Activated naive CD8-positive, alpha-beta T cell treated with anti-CD3 and anti-CD28 coated beads, Interleukin-2, amount 50 U/mL, for 16 hours (primary cell): ENCODE results near the gene GAL.

Experiments
- DNase-seq: peaks from one replicate; pipeline ENCODE4 v3.0.0-alpha.2; 2020; ENCODE audit warnings: low read depth, low spot score

Gene GAL

GRCh38 chr11:68680541-68681231 is 3.7 kb upstream of the GAL start:
- DNase-seq, result no peak

GRCh38 chr11:68682531-68682961 is 1.8 kb upstream of the GAL start:
- no peak for DNase-seq

- DNase-seq, result no peak
Measured at GRCh38 chr11:68683121-68683520, 1.2 kb upstream of the GAL start.

GRCh38 chr11:68683536-68684384 is 584 bp upstream of the GAL start:
- no peak for DNase-seq

GRCh38 chr11:68685656-68686380 is 1.5 kb downstream of the GAL start:
- DNase-seq, result no peak

GRCh38 chr11:68686486-68686885 is 2.1 kb downstream of the GAL start:
- no peak for DNase-seq

- DNase-seq, result no peak
Measured at GRCh38 chr11:68687311-68687710, 3.0 kb downstream of the GAL start.

- no peak for DNase-seq
Measured at GRCh38 chr11:68687986-68688385, 3.6 kb downstream of the GAL start.

GRCh38 chr11:68688881-68689280 is 4.5 kb downstream of the GAL start:
- no peak for DNase-seq

GRCh38 chr11:68689737-68690625 is 5.6 kb downstream of the GAL start:
- no peak for DNase-seq

GRCh38 chr11:68690671-68691401 is 6.5 kb downstream of the GAL start:
- DNase-seq, result no peak

GRCh38 chr11:68691402-68691784 is 7.0 kb downstream of the GAL start:
- DNase-seq, result no peak

- DNase-seq, result no peak
Measured at GRCh38 chr11:68692115-68692514, 7.8 kb downstream of the GAL start.

- DNase-seq, result no peak
Measured at GRCh38 chr11:68692871-68693483, 8.6 kb downstream of the GAL start.

GRCh38 chr11:68693484-68693882 is 9.1 kb downstream of the GAL start:
- DNase-seq, result no peak

- no peak for DNase-seq
Measured at GRCh38 chr11:68694431-68695297, 10.3 kb downstream of the GAL start.

GRCh38 chr11:68695531-68695930 is 11.2 kb downstream of the GAL start:
- DNase-seq, result no peak

GRCh38 chr11:68698993-68699392 is 14.6 kb downstream of the GAL start:
- no peak for DNase-seq

- no peak for DNase-seq
Measured at GRCh38 chr11:68704887-68705286, 20.5 kb downstream of the GAL start.
